K562 (cell line): ENCODE measurements around the gene SLAIN2. TPM values are rescaled to one million over a fixed set of nuclear protein-coding genes. Genes with fewer than 3 reads are reported as not detected.

Experiments used
- CUX1 ChIP-seq: fragments of 200-800 bp; sonication (Bioruptor generic); IDR thresholded peaks from 2 replicates; pipeline ENCODE4 v1.6.1; 2016; ENCODE audit warnings: missing genetic modification characterization, missing compliant biosample characterization
- HOMEZ ChIP-seq: fragments of 250-450 bp; sonication (Bioruptor Pico); IDR thresholded peaks from 2 replicates; pipeline ENCODE4 v1.4.0; 2020; ENCODE audit warnings: mild to moderate bottlenecking, moderate library complexity
- NCOA6 ChIP-seq: fragments of 450-650 bp; IDR thresholded peaks from 2 replicates; pipeline ENCODE4 v1.6.1; 2017; ENCODE audit warnings: mild to moderate bottlenecking
- NR2F6 ChIP-seq: fragments of 450-650 bp; formaldehyde crosslinking; IDR thresholded peaks from 2 replicates; pipeline ENCODE4 v1.4.0; 2020; ENCODE audit warnings: mild to moderate bottlenecking
- POLR3G ChIP-seq: IDR thresholded peaks from 2 replicates; pipeline ENCODE4 v1.6.1; 2011; ENCODE audit not compliant: insufficient read length, insufficient replicate concordance; ENCODE audit errors: extremely low read depth
- SIRT6 ChIP-seq: IDR thresholded peaks from one replicate; pipeline ENCODE4 v1.6.1; 2012; ENCODE audit warnings: low read depth, mild to moderate bottlenecking, control low read depth, inconsistent platforms, low read length, moderate library complexity
- SRSF9 ChIP-seq: fragments of 200-400 bp; formaldehyde crosslinking; IDR thresholded peaks from 2 replicates; pipeline ENCODE4 v1.6.1; 2017; ENCODE audit warnings: low read depth, low read length, borderline replicate concordance
- polyA plus RNA-seq, 8 experiments: library from polyadenylated mRNA; depleted of rRNA in 4 of 8; stranded (reverse) in 5 of 8; unstranded in 3 of 8; fragments of >200 nt; fragmentation: Nextera tagmentation in 2 of 8; fragmentation: Illumina TruSeq in 1 of 8; extraction: Ambion mirVana in 2 of 8; extraction: Trizol in 1 of 8; gene quantifications; 2 replicates each; pipeline versions ENCODE4 v1.2.1 to v1.2.3, GENCODE V29; 2011 to 2014; ENCODE audit warnings: inconsistent platforms in 1 of 8, missing spikeins in 1 of 8
- total RNA-seq, 7 experiments: library from RNA; depleted of rRNA in 6 of 7; stranded (reverse); fragments of >200 nt in 6 of 7; fragmentation: Illumina TruSeq in 2 of 7; extraction: Trizol in 2 of 7; gene quantifications; 2 replicates each; pipeline versions ENCODE4 v1.2.1 to v1.2.3, GENCODE V29; 2011 to 2021; ENCODE audit warnings: low replicate concordance in 1 of 7

The SLAIN2 gene
- total and polyA plus RNA-seq, 9 of the 15 experiments (the other 6 are each of a cell fraction or from before 2014, with no cell fraction given): 3.5 to 116 (median 35.0) TPM

GRCh38 chr4:48396043-48396442 is 54.7 kb downstream of the SLAIN2 start (continued):
- TF ChIP-seq CUX1 (CRISPR knock-in tag): no peak
- TF ChIP-seq SRSF9: no peak
- no peak for TF ChIP-seq NCOA6
- TF ChIP-seq NR2F6 (CRISPR knock-in tag): no peak
- TF ChIP-seq POLR3G: no peak
- TF ChIP-seq SIRT6: no peak
- TF ChIP-seq HOMEZ (CRISPR knock-in tag): no peak
